ENCODE results near the gene SLC35F4. TPM values are rescaled to one million over a fixed set of nuclear protein-coding genes. Genes with fewer than 3 reads are reported as not detected.

SLC35F4 gene
- polyA plus RNA-seq, 1 donor from 2014 or later, result 21.0 TPM

GRCh38 chr14:57739516-57739915, 126.4 kb downstream of the SLC35F4 start:
- Histone ChIP-seq H3K9me3 (ENCODE audit: low read length) (no peaks in the 10 kb centered on the region), H3F3A (ENCODE audit: insufficient read depth, low read length, poor library complexity, severe bottlenecking) (no peaks in the 10 kb centered on the region), H3K9ac (ENCODE audit: low read length) (no peak overlapping the region), H3K4me2 (ENCODE audit: low read length) (no peak overlapping the region), H3K4me3 (ENCODE audit: low read length) (no peak overlapping the region), H3K79me2 (replicated peaks; ENCODE audit: insufficient read depth, low read length) (no peaks in the 10 kb centered on the region), H4K20me1 (ENCODE audit: insufficient read depth) (no peaks in the 10 kb centered on the region), H3K9me2 (ENCODE audit: insufficient read depth, low read length) (no peaks in the 10 kb centered on the region), H2AFZ (ENCODE audit: low read depth, low read length) (no peak overlapping the region), H3K27ac (ENCODE audit: low read length) (no peak overlapping the region), H3K36me3 (ENCODE audit: insufficient read depth, low read length) (no peaks in the 10 kb centered on the region), H3K27me3 (ENCODE audit: insufficient read depth, low read depth, low read length) (no peaks in the 10 kb centered on the region)
- TF ChIP-seq REST (IDR thresholded peaks at IDR 0.05; ENCODE audit: borderline replicate concordance), result no peak
- TF ChIP-seq EP300 (conservative IDR thresholded peaks at IDR 0.05; ENCODE audit: poor library complexity, severe bottlenecking), result no peak
- TF ChIP-seq MXI1 (conservative IDR thresholded peaks at IDR 0.05; ENCODE audit: poor library complexity, severe bottlenecking), result no peak
- no peak for TF ChIP-seq POLR2AphosphoS5 (IDR thresholded peaks at IDR 0.05)
- TF ChIP-seq RAD21 (conservative IDR thresholded peaks at IDR 0.05), result no peak
- TF ChIP-seq EZH2 (IDR thresholded peaks at IDR 0.05; ENCODE audit: borderline replicate concordance, insufficient read depth, low read length, poor library complexity, severe bottlenecking), result no peak
- TF ChIP-seq TAF1 (IDR thresholded peaks at IDR 0.05; ENCODE audit: low read depth), result no peak
- no peak for TF ChIP-seq SMC3 (conservative IDR thresholded peaks at IDR 0.05; ENCODE audit: poor library complexity)
- TF ChIP-seq, protein P1, sequence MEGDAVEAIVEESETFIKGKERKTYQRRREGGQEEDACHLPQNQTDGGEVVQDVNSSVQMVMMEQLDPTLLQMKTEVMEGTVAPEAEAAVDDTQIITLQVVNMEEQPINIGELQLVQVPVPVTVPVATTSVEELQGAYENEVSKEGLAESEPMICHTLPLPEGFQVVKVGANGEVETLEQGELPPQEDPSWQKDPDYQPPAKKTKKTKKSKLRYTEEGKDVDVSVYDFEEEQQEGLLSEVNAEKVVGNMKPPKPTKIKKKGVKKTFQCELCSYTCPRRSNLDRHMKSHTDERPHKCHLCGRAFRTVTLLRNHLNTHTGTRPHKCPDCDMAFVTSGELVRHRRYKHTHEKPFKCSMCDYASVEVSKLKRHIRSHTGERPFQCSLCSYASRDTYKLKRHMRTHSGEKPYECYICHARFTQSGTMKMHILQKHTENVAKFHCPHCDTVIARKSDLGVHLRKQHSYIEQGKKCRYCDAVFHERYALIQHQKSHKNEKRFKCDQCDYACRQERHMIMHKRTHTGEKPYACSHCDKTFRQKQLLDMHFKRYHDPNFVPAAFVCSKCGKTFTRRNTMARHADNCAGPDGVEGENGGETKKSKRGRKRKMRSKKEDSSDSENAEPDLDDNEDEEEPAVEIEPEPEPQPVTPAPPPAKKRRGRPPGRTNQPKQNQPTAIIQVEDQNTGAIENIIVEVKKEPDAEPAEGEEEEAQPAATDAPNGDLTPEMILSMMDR (IDR thresholded peaks at IDR 0.05; ENCODE audit: poor library complexity, severe bottlenecking), result no peak

GRCh38 chr14:57737598-57737997, 128.3 kb downstream of the SLC35F4 start:
- H2AFZ ChIP-seq (ENCODE audit: low read depth, low read length), result no peak overlapping the region
- no peak overlapping the region for H3K9ac ChIP-seq (ENCODE audit: low read length)
- H3K9me3 ChIP-seq (ENCODE audit: low read length), result no peaks in the 10 kb centered on the region
- no peak for TF ChIP-seq MXI1 (conservative IDR thresholded peaks at IDR 0.05; ENCODE audit: poor library complexity, severe bottlenecking)
- no peak for TF ChIP-seq SMC3 (conservative IDR thresholded peaks at IDR 0.05; ENCODE audit: poor library complexity)
- no peak for TF ChIP-seq TAF1 (IDR thresholded peaks at IDR 0.05; ENCODE audit: low read depth)
- no peak for TF ChIP-seq RAD21 (conservative IDR thresholded peaks at IDR 0.05)
- TF ChIP-seq, protein P1 (IDR thresholded peaks at IDR 0.05; ENCODE audit: poor library complexity, severe bottlenecking), result no peak
- no peak for TF ChIP-seq REST (IDR thresholded peaks at IDR 0.05; ENCODE audit: borderline replicate concordance)
- no peak for TF ChIP-seq EZH2 (IDR thresholded peaks at IDR 0.05; ENCODE audit: borderline replicate concordance, insufficient read depth, low read length, poor library complexity, severe bottlenecking)
- TF ChIP-seq POLR2AphosphoS5 (IDR thresholded peaks at IDR 0.05), result no peak
- TF ChIP-seq EP300 (conservative IDR thresholded peaks at IDR 0.05; ENCODE audit: poor library complexity, severe bottlenecking), result no peak
- H3K27me3 ChIP-seq (ENCODE audit: insufficient read depth, low read depth, low read length), result no peaks in the 10 kb centered on the region
- no peaks in the 10 kb centered on the region for H3K9me2 ChIP-seq (ENCODE audit: insufficient read depth, low read length)
- no peaks in the 10 kb centered on the region for H3K36me3 ChIP-seq (ENCODE audit: insufficient read depth, low read length)
- H3F3A ChIP-seq (ENCODE audit: insufficient read depth, low read length, poor library complexity, severe bottlenecking), result no peaks in the 10 kb centered on the region
- no peaks in the 10 kb centered on the region for H3K79me2 ChIP-seq (replicated peaks; ENCODE audit: insufficient read depth, low read length)
- no peak overlapping the region for H3K4me3 ChIP-seq (ENCODE audit: low read length)
- H3K4me2 ChIP-seq (ENCODE audit: low read length), result no peak overlapping the region
- H4K20me1 ChIP-seq (ENCODE audit: insufficient read depth), result no peaks in the 10 kb centered on the region
- H3K27ac ChIP-seq (ENCODE audit: low read length), result no peak overlapping the region

All from neural cell (in vitro differentiated cells).